GM19397 (cell line): ENCODE results near the gene RGS6.

Experiments
- ATAC-seq: cut with Tn5 transposase; IDR thresholded peaks from one replicate; pipeline ENCODE4 v1.9.1; 2021; ENCODE audit warnings: mild to moderate bottlenecking, moderate library complexity; ENCODE audit not compliant: unreplicated experiment

Gene RGS6

GRCh38 chr14:72546344-72547016, 614.3 kb downstream of the RGS6 start:
- no peak for ATAC-seq

- ATAC-seq = no peak
Measured at GRCh38 chr14:72547999-72548398, 615.8 kb downstream of the RGS6 start.

GRCh38 chr14:72549026-72549425, 616.8 kb downstream of the RGS6 start:
- ATAC-seq = no peak

GRCh38 chr14:72549854-72550253, 617.6 kb downstream of the RGS6 start:
- ATAC-seq = no peak

- no peak for ATAC-seq
Measured at GRCh38 chr14:72550513-72550912, 618.3 kb downstream of the RGS6 start.

- ATAC-seq = no peak
Measured at GRCh38 chr14:72552236-72552635, 620.0 kb downstream of the RGS6 start.

GRCh38 chr14:72553161-72553560, 620.9 kb downstream of the RGS6 start:
- ATAC-seq = no peak

- no peak for ATAC-seq
Measured at GRCh38 chr14:72553656-72554055, 621.4 kb downstream of the RGS6 start.

GRCh38 chr14:72554401-72554800, 622.2 kb downstream of the RGS6 start:
- ATAC-seq = no peak

GRCh38 chr14:72554994-72555608, 622.9 kb downstream of the RGS6 start:
- ATAC-seq = no peak

- ATAC-seq = no peak
Measured at GRCh38 chr14:72555609-72556000, 623.4 kb downstream of the RGS6 start.

GRCh38 chr14:72557671-72558070, 625.4 kb downstream of the RGS6 start:
- no peak for ATAC-seq

GRCh38 chr14:72558721-72559120, 626.5 kb downstream of the RGS6 start:
- no peak for ATAC-seq

GRCh38 chr14:72559202-72559601, 627.0 kb downstream of the RGS6 start:
- ATAC-seq = no peak

GRCh38 chr14:72559669-72560255, 627.5 kb downstream of the RGS6 start:
- ATAC-seq = no peak

GRCh38 chr14:72560331-72560730, 628.1 kb downstream of the RGS6 start:
- ATAC-seq = no peak

- no peak for ATAC-seq
Measured at GRCh38 chr14:72560889-72561493, 628.8 kb downstream of the RGS6 start.

- no peak for ATAC-seq
Measured at GRCh38 chr14:72562300-72562699, 630.1 kb downstream of the RGS6 start.

- ATAC-seq = no peak
Measured at GRCh38 chr14:72563676-72564075, 631.4 kb downstream of the RGS6 start.

GRCh38 chr14:72565149-72565559, 632.9 kb downstream of the RGS6 start:
- no peak for ATAC-seq

GRCh38 chr14:72565917-72566316, 633.7 kb downstream of the RGS6 start:
- no peak for ATAC-seq

- ATAC-seq = no peak
Measured at GRCh38 chr14:72567226-72567625, 635.0 kb downstream of the RGS6 start.
